Activated naive CD8-positive, alpha-beta T cell treated with anti-CD3 and anti-CD28 coated beads, Interleukin-2, amount 50 U/mL, for 24 hours (primary cell): Measurements from ENCODE around the gene USP47.

Experiments
- ATAC-seq: fragments of 150-1000 bp; cut with Tn5 transposase; one replicate; pipeline ENCODE4 v1.10.0; 2021
- DNase-seq: peaks from one replicate; pipeline ENCODE4 v3.0.0; 2021
- H3K27ac Mint-ChIP-seq: one replicate; pipeline ENCODE4 v1.8.0; 2021; ENCODE audit warnings: mild to moderate bottlenecking, mixed read lengths
- H3K27me3 Mint-ChIP-seq: one replicate; pipeline ENCODE4 v1.8.0; 2021; ENCODE audit warnings: mixed read lengths
- H3K36me3 Mint-ChIP-seq: one replicate; pipeline ENCODE4 v1.8.0; 2021; ENCODE audit warnings: low read depth, mixed read lengths
- H3K4me1 Mint-ChIP-seq: one replicate; pipeline ENCODE4 v1.8.0; 2021; ENCODE audit warnings: mixed read lengths
- H3K4me3 Mint-ChIP-seq: one replicate; pipeline ENCODE4 v1.8.0; 2021; ENCODE audit warnings: mild to moderate bottlenecking, moderate library complexity, mixed read lengths
- H3K9me3 Mint-ChIP-seq: one replicate; pipeline ENCODE4 v1.8.0; 2021; ENCODE audit warnings: mixed read lengths

USP47 gene

DNA sequence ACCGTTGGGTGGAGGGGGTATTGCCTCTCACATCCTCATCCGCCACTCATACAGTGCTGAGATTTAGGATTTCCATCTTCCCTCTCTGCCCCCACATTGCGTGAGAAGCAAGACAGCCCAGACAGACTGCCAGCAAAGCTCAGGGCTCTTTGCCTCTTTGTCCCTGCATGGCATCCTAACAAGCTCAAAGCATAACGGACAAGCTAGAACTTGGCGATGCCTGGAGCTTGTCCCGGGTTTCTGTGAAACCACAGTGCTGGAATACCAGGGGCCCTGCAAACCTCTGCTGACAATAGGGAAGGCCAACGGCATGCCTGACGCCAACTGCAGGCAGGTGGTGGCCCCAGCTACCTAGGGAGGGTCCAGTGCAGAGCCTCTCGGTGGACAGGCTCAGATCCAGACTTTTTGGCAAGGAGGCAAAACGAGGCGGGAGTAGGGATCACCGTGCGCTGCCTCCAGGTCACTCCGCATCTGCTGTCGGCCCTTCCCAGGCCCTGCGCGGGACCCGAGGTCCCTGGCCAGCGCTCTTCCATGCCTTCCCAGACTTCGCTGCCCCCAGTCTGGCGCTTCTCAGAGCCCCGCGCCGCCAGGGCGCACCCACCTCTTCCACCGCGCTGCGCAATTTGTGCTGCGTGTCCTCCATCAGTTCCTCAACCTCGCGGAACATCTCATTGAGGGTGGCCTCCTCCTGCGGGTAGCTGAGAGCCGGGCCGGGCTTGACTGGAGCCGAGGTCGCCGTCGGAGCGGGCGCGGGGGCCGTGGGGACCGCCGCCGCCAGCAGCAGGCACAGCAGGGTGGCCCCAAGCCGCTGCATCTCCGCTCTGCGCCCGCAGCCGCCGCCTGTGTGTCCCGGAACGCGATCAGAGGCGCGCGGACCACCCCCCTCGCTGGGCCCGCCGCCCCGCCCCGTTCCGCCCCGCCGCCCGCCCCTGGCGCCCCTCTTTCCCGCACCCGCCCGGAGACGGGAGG lies 166.3 kb downstream of the USP47 start, which contains the start of gene DKK3:
Gene DKK3 (minus strand): TSS at position 858 of the 969 bp plus-strand sequence. CDS start 44 bp downstream, at position 814.
- ATAC-seq (peak; percentile 33), DNase-seq (no peak)
- Mint-ChIP-seq H3K36me3 (no peaks in the 10 kb centered on the region), H3K4me1 (peaks cover 8% of the 10 kb centered on the region), H3K9me3 (no peaks in the 10 kb centered on the region), H3K27ac (no peak within 1 kb of the TSS), H3K27me3 (peaks cover 75% of the 10 kb centered on the region), H3K4me3 (peak within 1 kb of the TSS; percentile 41)
